Breast epithelium (tissue), 3 donors: Measurements from ENCODE around the gene ZNF488.

Experiments
- POLR2AphosphoS5 ChIP-seq, 3 donors: sonication (generic); formaldehyde crosslinking; IDR thresholded peaks; one replicate each; pipeline ENCODE4 v1.6.1; 2017; ENCODE audit warnings: antibody characterized with exemption in 3 of 3
- TF ChIP-seq, protein P1 (sequence below), 3 donors: fragments of 450-650 bp; IDR thresholded peaks; one replicate each; pipeline ENCODE4 v1.5.1; 2016 to 2017; ENCODE audit warnings: antibody characterized with exemption in 3 of 3, mild to moderate bottlenecking in 3 of 3, moderate library complexity in 3 of 3

DNA sequence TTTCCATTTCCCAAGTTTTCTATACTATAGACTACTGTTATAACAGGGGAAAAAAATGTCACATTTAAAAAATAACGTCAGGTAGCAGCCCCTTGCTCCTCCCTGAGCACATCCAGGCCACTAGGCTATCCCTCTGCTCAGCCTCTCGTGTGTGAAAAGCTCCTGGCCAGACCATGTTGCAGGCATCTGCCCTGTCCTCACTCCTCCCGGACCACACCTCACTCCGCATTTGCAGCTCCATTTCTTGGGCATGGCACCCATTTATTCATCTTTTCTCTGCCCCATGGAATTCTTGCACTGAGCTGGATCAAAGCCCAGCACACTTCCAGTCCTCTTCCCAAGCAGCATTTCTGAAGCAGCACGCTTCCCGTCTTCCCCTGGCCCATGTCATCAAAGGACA lies 63.3 kb downstream of the ZNF488 start:
- TF ChIP-seq, protein P1, sequence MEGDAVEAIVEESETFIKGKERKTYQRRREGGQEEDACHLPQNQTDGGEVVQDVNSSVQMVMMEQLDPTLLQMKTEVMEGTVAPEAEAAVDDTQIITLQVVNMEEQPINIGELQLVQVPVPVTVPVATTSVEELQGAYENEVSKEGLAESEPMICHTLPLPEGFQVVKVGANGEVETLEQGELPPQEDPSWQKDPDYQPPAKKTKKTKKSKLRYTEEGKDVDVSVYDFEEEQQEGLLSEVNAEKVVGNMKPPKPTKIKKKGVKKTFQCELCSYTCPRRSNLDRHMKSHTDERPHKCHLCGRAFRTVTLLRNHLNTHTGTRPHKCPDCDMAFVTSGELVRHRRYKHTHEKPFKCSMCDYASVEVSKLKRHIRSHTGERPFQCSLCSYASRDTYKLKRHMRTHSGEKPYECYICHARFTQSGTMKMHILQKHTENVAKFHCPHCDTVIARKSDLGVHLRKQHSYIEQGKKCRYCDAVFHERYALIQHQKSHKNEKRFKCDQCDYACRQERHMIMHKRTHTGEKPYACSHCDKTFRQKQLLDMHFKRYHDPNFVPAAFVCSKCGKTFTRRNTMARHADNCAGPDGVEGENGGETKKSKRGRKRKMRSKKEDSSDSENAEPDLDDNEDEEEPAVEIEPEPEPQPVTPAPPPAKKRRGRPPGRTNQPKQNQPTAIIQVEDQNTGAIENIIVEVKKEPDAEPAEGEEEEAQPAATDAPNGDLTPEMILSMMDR (IDR thresholded peaks at IDR 0.05): no peak
- TF ChIP-seq POLR2AphosphoS5 (IDR thresholded peaks at IDR 0.05): no peak
